ENCODE measurements around the gene CACNG4. TPM values are rescaled to one million over a fixed set of nuclear protein-coding genes. Genes with fewer than 3 reads are reported as not detected.

CACNG4 gene
- total RNA-seq, 1 donor from 2014 or later: 5.8 TPM

GRCh38 chr17:66916946-66917345 is 47.6 kb upstream of the CACNG4 start:
- FAIRE-seq: no peak
- no peaks in the 10 kb centered on the region for H3K36me3 Mint-ChIP-seq (ENCODE audit: low read depth, unreplicated experiment)
- H3K27me3 Mint-ChIP-seq (ENCODE audit: low read depth, unreplicated experiment): peaks cover 41% of the 10 kb centered on the region
- Histone ChIP-seq H3K9ac (ENCODE audit: low read length) (no peak overlapping the region), H3K27ac (ENCODE audit: low read depth, low read length) (no peak overlapping the region), H3K27me3 (ENCODE audit: insufficient read depth, low read length) (peaks cover 10% of the 10 kb centered on the region), H3K4me3 (ENCODE audit: insufficient read depth, low read depth, low read length) (no peak overlapping the region), H4K20me1 (ENCODE audit: insufficient read depth, low read length) (no peaks in the 10 kb centered on the region), H3K36me3 (ENCODE audit: insufficient read depth, low read length) (no peaks in the 10 kb centered on the region), H3K79me2 (ENCODE audit: insufficient read depth, low read length) (no peaks in the 10 kb centered on the region), H3K4me1 (ENCODE audit: insufficient read depth, low read length) (no peaks in the 10 kb centered on the region), H3K4me2 (ENCODE audit: low read length) (no peak overlapping the region), H2AFZ (ENCODE audit: low read depth, low read length) (no peak overlapping the region), H3K9me3 (ENCODE audit: insufficient read depth, low read depth, low read length) (no peaks in the 10 kb centered on the region)
- TF ChIP-seq CTCF (IDR thresholded peaks at IDR 0.05; ENCODE audit: insufficient read depth, low read depth, low read length) (no peak), EZH2 (IDR thresholded peaks at IDR 0.05; ENCODE audit: insufficient read depth, low read length) (no peak)
- peak overlapping the region; percentile 31 for H3K27ac Mint-ChIP-seq (ENCODE audit: unreplicated experiment)
- no peak overlapping the region for H3K4me3 Mint-ChIP-seq (ENCODE audit: unreplicated experiment)
- H3K4me1 Mint-ChIP-seq (ENCODE audit: low read depth, unreplicated experiment): no peaks in the 10 kb centered on the region
- no peak for DNase-seq (ENCODE audit: low read depth)
- H3K9me3 Mint-ChIP-seq (ENCODE audit: unreplicated experiment): peaks cover 10% of the 10 kb centered on the region

GRCh38 chr17:66918896-66919295 is 45.6 kb upstream of the CACNG4 start:
- H3K4me1 Mint-ChIP-seq (ENCODE audit: low read depth, unreplicated experiment): peaks cover 2% of the 10 kb centered on the region
- no peak overlapping the region for H3K27ac ChIP-seq (ENCODE audit: low read depth, low read length)
- no peak overlapping the region for H3K4me2 ChIP-seq (ENCODE audit: low read length)
- TF ChIP-seq EZH2 (IDR thresholded peaks at IDR 0.05; ENCODE audit: insufficient read depth, low read length) (no peak), CTCF (IDR thresholded peaks at IDR 0.05; ENCODE audit: insufficient read depth, low read depth, low read length) (no peak)
- no peaks in the 10 kb centered on the region for H4K20me1 ChIP-seq (ENCODE audit: insufficient read depth, low read length)
- peaks cover 4% of the 10 kb centered on the region for H3K27me3 ChIP-seq (ENCODE audit: insufficient read depth, low read length)
- H3K79me2 ChIP-seq (ENCODE audit: insufficient read depth, low read length): no peaks in the 10 kb centered on the region
- H3K27me3 Mint-ChIP-seq (ENCODE audit: low read depth, unreplicated experiment): peaks cover 31% of the 10 kb centered on the region
- no peak overlapping the region for H3K9ac ChIP-seq (ENCODE audit: low read length)
- DNase-seq (ENCODE audit: low read depth) (no peak), FAIRE-seq (no peak)
- H3K9me3 Mint-ChIP-seq (ENCODE audit: unreplicated experiment): peaks cover 6% of the 10 kb centered on the region
- no peak overlapping the region for H2AFZ ChIP-seq (ENCODE audit: low read depth, low read length)
- H3K9me3 ChIP-seq (ENCODE audit: insufficient read depth, low read depth, low read length): no peaks in the 10 kb centered on the region
- no peaks in the 10 kb centered on the region for H3K36me3 ChIP-seq (ENCODE audit: insufficient read depth, low read length)
- H3K36me3 Mint-ChIP-seq (ENCODE audit: low read depth, unreplicated experiment): no peaks in the 10 kb centered on the region
- no peak overlapping the region for H3K4me3 ChIP-seq (ENCODE audit: insufficient read depth, low read depth, low read length)
- no peak overlapping the region for H3K4me3 Mint-ChIP-seq (ENCODE audit: unreplicated experiment)
- no peak overlapping the region for H3K27ac Mint-ChIP-seq (ENCODE audit: unreplicated experiment)
- no peaks in the 10 kb centered on the region for H3K4me1 ChIP-seq (ENCODE audit: insufficient read depth, low read length)

GRCh38 chr17:66920435-66920834 is 44.1 kb upstream of the CACNG4 start:
- H3K27ac ChIP-seq (ENCODE audit: low read depth, low read length): no peak overlapping the region
- no peaks in the 10 kb centered on the region for H3K36me3 ChIP-seq (ENCODE audit: insufficient read depth, low read length)
- peaks cover 4% of the 10 kb centered on the region for H3K27me3 ChIP-seq (ENCODE audit: insufficient read depth, low read length)
- Mint-ChIP-seq H3K27ac (ENCODE audit: unreplicated experiment) (no peak overlapping the region), H3K9me3 (ENCODE audit: unreplicated experiment) (peaks cover 6% of the 10 kb centered on the region), H3K4me3 (ENCODE audit: unreplicated experiment) (no peak overlapping the region), H3K4me1 (ENCODE audit: low read depth, unreplicated experiment) (peaks cover 3% of the 10 kb centered on the region), H3K36me3 (ENCODE audit: low read depth, unreplicated experiment) (no peaks in the 10 kb centered on the region), H3K27me3 (ENCODE audit: low read depth, unreplicated experiment) (peaks cover 20% of the 10 kb centered on the region)
- no peak overlapping the region for H3K9ac ChIP-seq (ENCODE audit: low read length)
- no peak overlapping the region for H3K4me3 ChIP-seq (ENCODE audit: insufficient read depth, low read depth, low read length)
- TF ChIP-seq EZH2 (IDR thresholded peaks at IDR 0.05; ENCODE audit: insufficient read depth, low read length) (no peak), CTCF (IDR thresholded peaks at IDR 0.05; ENCODE audit: insufficient read depth, low read depth, low read length) (no peak)
- no peaks in the 10 kb centered on the region for H3K9me3 ChIP-seq (ENCODE audit: insufficient read depth, low read depth, low read length)
- no peaks in the 10 kb centered on the region for H4K20me1 ChIP-seq (ENCODE audit: insufficient read depth, low read length)
- DNase-seq (ENCODE audit: low read depth): no peak
- no peak for FAIRE-seq
- H3K4me2 ChIP-seq (ENCODE audit: low read length): no peak overlapping the region
- no peaks in the 10 kb centered on the region for H3K79me2 ChIP-seq (ENCODE audit: insufficient read depth, low read length)
- no peaks in the 10 kb centered on the region for H3K4me1 ChIP-seq (ENCODE audit: insufficient read depth, low read length)
- no peak overlapping the region for H2AFZ ChIP-seq (ENCODE audit: low read depth, low read length)
